Hepatocyte (in vitro differentiated cells): ENCODE measurements around the gene C9orf152. TPM values are rescaled to one million over a fixed set of nuclear protein-coding genes. Genes with fewer than 3 reads are reported as not detected.
A peak's percentile ranks its signal among the peaks of the same experiment; 100 is the strongest.

Experiments
- DNase-seq: peaks from one replicate; pipeline ENCODE4 v3.0.0-alpha.2; 2016; ENCODE audit warnings: low spot score
- H2AFZ ChIP-seq: fragments of 200-600 bp; sonication (generic); 2 replicates; pipeline ENCODE4 v1.6.0; 2016; ENCODE audit warnings: antibody characterized with exemption, mild to moderate bottlenecking
- H3K27ac ChIP-seq: fragments of 200-600 bp; sonication (generic); 2 replicates; pipeline ENCODE4 v1.5.1; 2016; ENCODE audit warnings: mild to moderate bottlenecking
- H3K27me3 ChIP-seq: fragments of 200-600 bp; sonication (generic); 2 replicates; pipeline ENCODE4 v1.6.1; 2016
- H3K36me3 ChIP-seq: fragments of 200-600 bp; sonication (generic); replicated peaks from 2 replicates; pipeline ENCODE4 v1.5.1; 2016; ENCODE audit warnings: low read depth; ENCODE audit not compliant: insufficient read depth
- H3K4me1 ChIP-seq: fragments of 200-600 bp; sonication (generic); 2 replicates; pipeline ENCODE4 v1.5.1; 2016; ENCODE audit warnings: mild to moderate bottlenecking, moderate library complexity; ENCODE audit not compliant: insufficient read depth
- H3K4me2 ChIP-seq: fragments of 200-600 bp; sonication (generic); 2 replicates; pipeline ENCODE4 v1.6.0; 2016
- H3K4me3 ChIP-seq: fragments of 200-600 bp; sonication (generic); 2 replicates; pipeline ENCODE4 v1.5.1; 2016; ENCODE audit warnings: mild to moderate bottlenecking
- H3K79me2 ChIP-seq: fragments of 200-600 bp; sonication (generic); 2 replicates; pipeline ENCODE4 v1.6.0; 2017; ENCODE audit warnings: mild to moderate bottlenecking
- H3K9me2 ChIP-seq: fragments of 200-600 bp; sonication (generic); replicated peaks from 2 replicates; pipeline ENCODE4 v1.6.0; 2017; ENCODE audit warnings: mild to moderate bottlenecking; ENCODE audit not compliant: insufficient read depth
- H3K9me3 ChIP-seq: fragments of 200-600 bp; sonication (generic); 2 replicates; pipeline ENCODE4 v1.5.1; 2016; ENCODE audit warnings: low read depth, mild to moderate bottlenecking
- H4K20me1 ChIP-seq: fragments of 200-600 bp; sonication (generic); 2 replicates; pipeline ENCODE4 v1.6.0; 2016; ENCODE audit warnings: mild to moderate bottlenecking; ENCODE audit not compliant: insufficient read depth, poor library complexity, severe bottlenecking
- EZH2 ChIP-seq: fragments of 200-600 bp; sonication (generic); IDR thresholded peaks from 2 replicates; pipeline ENCODE4 v1.6.1; 2016; ENCODE audit warnings: antibody characterized with exemption, mild to moderate bottlenecking, borderline replicate concordance
- EZH2phosphoT487 ChIP-seq: fragments of 200-600 bp; sonication (generic); IDR thresholded peaks from one replicate; pipeline ENCODE4 v1.6.1; 2018; ENCODE audit warnings: antibody characterized with exemption, mild to moderate bottlenecking, low read depth, moderate library complexity; ENCODE audit not compliant: unreplicated experiment, severe bottlenecking
- WGBS: methylation state at CpG from one replicate; pipeline ENCODE4 v1.1.6; 2016; ENCODE audit warnings: low lambda C conversion rate; ENCODE audit errors: missing lambda C conversion rate; 5-methylcytosine and 5-hydroxymethylcytosine counted together
- polyA plus RNA-seq: library from polyadenylated mRNA; unstranded; fragments of >200 nt; fragmentation: Nextera tagmentation; extraction: Ambion mirVana; gene quantifications from 2 replicates; pipeline ENCODE4 v1.2.1, GENCODE V29; 2016
- total RNA-seq: library from RNA; depleted of rRNA; stranded (reverse); fragments of >200 nt; gene quantifications from 2 replicates; pipeline ENCODE4 v1.2.3, GENCODE V29; 2014
- TF ChIP-seq, protein P1 (sequence below): fragments of 200-600 bp; sonication (generic); IDR thresholded peaks from 2 replicates; pipeline ENCODE4 v1.5.1; 2016; ENCODE audit warnings: antibody characterized with exemption, mild to moderate bottlenecking; ENCODE audit not compliant: poor library complexity

C9orf152 gene
- total and polyA plus RNA-seq, 2 experiments from 2014 or later = 0.68 to 1.2 TPM

- Histone ChIP-seq H3K9me3 (no peaks in the 10 kb centered on the region), H3K4me3 (no peak overlapping the region), H3K79me2 (no peaks in the 10 kb centered on the region), H3K36me3 (no peaks in the 10 kb centered on the region), H3K9me2 (no peaks in the 10 kb centered on the region), H3K27me3 (no peaks in the 10 kb centered on the region), H3K4me2 (no peak overlapping the region), H4K20me1 (no peaks in the 10 kb centered on the region), H3K27ac (no peak overlapping the region), H2AFZ (no peak overlapping the region), H3K4me1 (peaks cover 19% of the 10 kb centered on the region)
- TF ChIP-seq EZH2phosphoT487 (no peak), EZH2 (no peak)
- TF ChIP-seq, protein P1, sequence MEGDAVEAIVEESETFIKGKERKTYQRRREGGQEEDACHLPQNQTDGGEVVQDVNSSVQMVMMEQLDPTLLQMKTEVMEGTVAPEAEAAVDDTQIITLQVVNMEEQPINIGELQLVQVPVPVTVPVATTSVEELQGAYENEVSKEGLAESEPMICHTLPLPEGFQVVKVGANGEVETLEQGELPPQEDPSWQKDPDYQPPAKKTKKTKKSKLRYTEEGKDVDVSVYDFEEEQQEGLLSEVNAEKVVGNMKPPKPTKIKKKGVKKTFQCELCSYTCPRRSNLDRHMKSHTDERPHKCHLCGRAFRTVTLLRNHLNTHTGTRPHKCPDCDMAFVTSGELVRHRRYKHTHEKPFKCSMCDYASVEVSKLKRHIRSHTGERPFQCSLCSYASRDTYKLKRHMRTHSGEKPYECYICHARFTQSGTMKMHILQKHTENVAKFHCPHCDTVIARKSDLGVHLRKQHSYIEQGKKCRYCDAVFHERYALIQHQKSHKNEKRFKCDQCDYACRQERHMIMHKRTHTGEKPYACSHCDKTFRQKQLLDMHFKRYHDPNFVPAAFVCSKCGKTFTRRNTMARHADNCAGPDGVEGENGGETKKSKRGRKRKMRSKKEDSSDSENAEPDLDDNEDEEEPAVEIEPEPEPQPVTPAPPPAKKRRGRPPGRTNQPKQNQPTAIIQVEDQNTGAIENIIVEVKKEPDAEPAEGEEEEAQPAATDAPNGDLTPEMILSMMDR = no peak
- no peak for DNase-seq
- 85% methylated on average over 6 of the region's 6 CpGs for WGBS
Measured at GRCh38 chr9:110189559-110190320, 18.2 kb downstream of the C9orf152 start.

DNA sequence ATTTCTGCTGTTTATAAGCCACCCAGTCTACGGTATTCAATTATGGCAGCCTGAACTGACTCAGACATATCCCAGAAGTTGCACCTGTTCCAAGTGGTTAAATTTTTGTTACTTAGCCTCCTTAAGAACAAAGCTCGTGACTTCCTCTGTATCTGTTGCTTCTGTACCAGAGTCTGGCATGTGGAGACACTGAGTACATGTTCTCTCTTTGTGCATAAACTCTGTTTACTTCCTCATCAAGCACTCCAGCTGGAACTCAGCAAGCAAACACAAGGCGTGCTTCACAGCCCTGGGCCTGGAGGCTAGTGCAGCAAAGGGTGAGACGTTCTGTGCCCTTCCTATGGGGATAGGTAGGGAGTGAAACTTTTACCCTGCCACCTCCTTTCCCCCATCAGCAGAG lies 19.0 kb downstream of the C9orf152 start:
- Histone ChIP-seq H4K20me1 (no peaks in the 10 kb centered on the region), H3K4me1 (peaks cover 14% of the 10 kb centered on the region), H3K79me2 (no peaks in the 10 kb centered on the region), H3K9me2 (no peaks in the 10 kb centered on the region), H3K36me3 (no peaks in the 10 kb centered on the region), H3K27me3 (no peaks in the 10 kb centered on the region), H3K27ac (peak overlapping the region; percentile 4), H3K4me3 (no peak overlapping the region), H2AFZ (no peak overlapping the region), H3K9me3 (no peaks in the 10 kb centered on the region), H3K4me2 (no peak overlapping the region)
- TF ChIP-seq EZH2 (no peak), EZH2phosphoT487 (no peak)
- TF ChIP-seq, protein P1 = no peak
- DNase-seq = peak; percentile 41
- WGBS = 41% methylated on average over 4 of the region's 4 CpGs

DNA sequence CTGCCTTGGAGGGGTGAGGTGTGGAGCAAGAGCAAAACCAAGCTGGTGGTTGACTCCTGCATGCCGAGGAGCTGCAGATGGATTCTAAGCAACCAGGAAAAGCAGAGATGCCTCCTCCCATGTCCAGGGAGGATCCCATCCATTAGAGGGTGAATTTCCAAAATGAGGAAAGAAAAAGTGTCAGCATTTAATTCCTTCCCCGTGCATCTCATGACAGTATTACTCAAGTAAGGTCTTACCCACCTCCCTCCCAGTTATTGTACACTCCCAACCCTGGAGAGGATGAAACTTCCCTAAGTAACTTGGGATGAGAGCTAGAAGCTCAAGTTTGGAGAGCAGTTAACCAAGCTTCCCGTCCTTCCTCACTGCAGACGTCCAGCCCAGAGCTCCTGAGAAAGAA lies 19.9 kb downstream of the C9orf152 start:
- no peak overlapping the region for H2AFZ ChIP-seq
- H3K4me3 ChIP-seq = no peak overlapping the region
- peaks cover 8% of the 10 kb centered on the region for H3K4me1 ChIP-seq
- DNase-seq = no peak
- H3K36me3 ChIP-seq = no peaks in the 10 kb centered on the region
- H3K27ac ChIP-seq = no peak overlapping the region
- TF ChIP-seq, protein P1 = no peak
- TF ChIP-seq EZH2phosphoT487 = no peak
- no peak overlapping the region for H3K4me2 ChIP-seq
- no peaks in the 10 kb centered on the region for H3K79me2 ChIP-seq
- H3K9me2 ChIP-seq = no peaks in the 10 kb centered on the region
- no peaks in the 10 kb centered on the region for H3K27me3 ChIP-seq
- no peaks in the 10 kb centered on the region for H3K9me3 ChIP-seq
- no peaks in the 10 kb centered on the region for H4K20me1 ChIP-seq
- 74% methylated on average over 4 of the region's 4 CpGs for WGBS
